Measurements from ENCODE around the gene TRPC4AP.
"Not testable (repeated sequence)": the region's sequence is repeated elsewhere in the genome, so short reads cannot be mapped to it uniquely, and the experiment has no call there.

Gene TRPC4AP

DNA sequence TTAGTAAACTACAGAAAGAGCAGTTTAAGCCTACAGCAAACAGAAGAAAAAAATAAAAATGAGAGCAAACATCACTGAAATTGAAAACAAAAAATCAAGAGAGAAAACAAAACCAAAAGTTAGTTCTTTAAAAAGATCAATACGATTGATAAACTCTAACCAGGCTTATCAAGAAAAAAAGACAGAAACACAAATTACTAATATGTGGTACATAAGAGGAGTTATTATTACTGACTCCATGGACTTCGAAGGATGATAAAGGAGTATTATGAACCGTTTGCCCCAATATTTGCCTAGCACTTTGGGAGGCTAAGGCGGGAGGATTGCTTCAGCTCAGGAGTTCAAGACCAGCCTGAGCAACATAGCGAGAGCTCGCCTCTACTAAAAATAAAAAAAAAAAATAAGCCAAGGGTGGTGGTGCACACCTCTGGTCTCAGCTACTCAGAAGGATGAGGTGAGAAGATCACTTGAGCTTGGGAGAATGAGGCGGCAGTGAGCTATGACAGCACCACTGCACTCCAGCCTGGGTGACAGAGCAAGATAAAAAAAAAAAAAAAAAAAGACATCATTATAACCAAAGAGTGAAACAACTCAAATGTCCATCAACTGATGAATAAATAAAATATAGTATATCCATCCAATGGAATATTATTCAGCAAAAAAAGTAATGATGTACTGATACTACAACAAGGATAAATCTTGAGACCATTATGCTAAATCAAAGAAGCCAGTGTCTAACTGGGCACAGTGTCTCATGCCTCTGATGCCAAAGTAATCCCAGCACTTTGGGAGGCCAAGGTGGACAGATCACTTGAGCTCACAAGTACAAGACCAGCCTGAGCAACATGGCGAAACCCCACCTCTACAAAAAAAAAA is 12.9 kb downstream of the TRPC4AP start:
- H3K4me2 ChIP-seq = no peak overlapping the region
- H3K4me1 ChIP-seq (ENCODE audit: low read depth, poor library complexity, severe bottlenecking) = peaks cover 22% of the 10 kb centered on the region
- peaks cover 3% of the 10 kb centered on the region; the same call in 1 of the 2 replicates for H4K20me1 ChIP-seq (ENCODE audit: insufficient read depth)
- peaks cover 64% of the 10 kb centered on the region; the same call in 1 of the 2 replicates for H3K79me2 ChIP-seq (ENCODE audit: insufficient read depth, low read depth)
- H3K27me3 ChIP-seq (ENCODE audit: insufficient read depth, low read depth) = no peaks in the 10 kb centered on the region
- H3K36me3 ChIP-seq (ENCODE audit: insufficient read depth) = peaks cover 6% of the 10 kb centered on the region; the same call in 1 of the 2 replicates
- no peak overlapping the region for H3K27ac ChIP-seq
- no peak overlapping the region for H2AFZ ChIP-seq (ENCODE audit: low read depth)
- no peak overlapping the region for H3K9ac ChIP-seq
- TF ChIP-seq, protein P1, sequence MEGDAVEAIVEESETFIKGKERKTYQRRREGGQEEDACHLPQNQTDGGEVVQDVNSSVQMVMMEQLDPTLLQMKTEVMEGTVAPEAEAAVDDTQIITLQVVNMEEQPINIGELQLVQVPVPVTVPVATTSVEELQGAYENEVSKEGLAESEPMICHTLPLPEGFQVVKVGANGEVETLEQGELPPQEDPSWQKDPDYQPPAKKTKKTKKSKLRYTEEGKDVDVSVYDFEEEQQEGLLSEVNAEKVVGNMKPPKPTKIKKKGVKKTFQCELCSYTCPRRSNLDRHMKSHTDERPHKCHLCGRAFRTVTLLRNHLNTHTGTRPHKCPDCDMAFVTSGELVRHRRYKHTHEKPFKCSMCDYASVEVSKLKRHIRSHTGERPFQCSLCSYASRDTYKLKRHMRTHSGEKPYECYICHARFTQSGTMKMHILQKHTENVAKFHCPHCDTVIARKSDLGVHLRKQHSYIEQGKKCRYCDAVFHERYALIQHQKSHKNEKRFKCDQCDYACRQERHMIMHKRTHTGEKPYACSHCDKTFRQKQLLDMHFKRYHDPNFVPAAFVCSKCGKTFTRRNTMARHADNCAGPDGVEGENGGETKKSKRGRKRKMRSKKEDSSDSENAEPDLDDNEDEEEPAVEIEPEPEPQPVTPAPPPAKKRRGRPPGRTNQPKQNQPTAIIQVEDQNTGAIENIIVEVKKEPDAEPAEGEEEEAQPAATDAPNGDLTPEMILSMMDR (conservative IDR thresholded peaks at IDR 0.05; ENCODE audit: low read depth, low read length) = no peak
- no peak overlapping the region for H3K4me3 ChIP-seq (IDR thresholded peaks at IDR 0.05; ENCODE audit: insufficient read depth, low read depth, low read length)

- Histone ChIP-seq H3K36me3 (ENCODE audit: insufficient read depth) (peaks cover 6% of the 10 kb centered on the region; the same call in 1 of the 2 replicates), H3K79me2 (ENCODE audit: insufficient read depth, low read depth) (peaks cover 49% of the 10 kb centered on the region; the same call in 1 of the 2 replicates)
Measured at GRCh38 chr20:35077872-35078271, 14.7 kb downstream of the TRPC4AP start.

GRCh38 chr20:35077341-35077740 is 15.3 kb downstream of the TRPC4AP start:
- no peak overlapping the region for H3K4me2 ChIP-seq
- no peak overlapping the region for H2AFZ ChIP-seq (ENCODE audit: low read depth)
- H3K4me3 ChIP-seq (IDR thresholded peaks at IDR 0.05; ENCODE audit: insufficient read depth, low read depth, low read length) = no peak overlapping the region
- TF ChIP-seq, protein P1 (conservative IDR thresholded peaks at IDR 0.05; ENCODE audit: low read depth, low read length) = no peak
- peaks cover 46% of the 10 kb centered on the region; the same call in 1 of the 2 replicates for H3K79me2 ChIP-seq (ENCODE audit: insufficient read depth, low read depth)
- H3K27ac ChIP-seq = no peak overlapping the region
- H3K4me1 ChIP-seq (ENCODE audit: low read depth, poor library complexity, severe bottlenecking) = peaks cover 15% of the 10 kb centered on the region
- no peaks in the 10 kb centered on the region for H3K27me3 ChIP-seq (ENCODE audit: insufficient read depth, low read depth)
- peaks cover 6% of the 10 kb centered on the region; the same call in 1 of the 2 replicates for H3K36me3 ChIP-seq (ENCODE audit: insufficient read depth)
- H4K20me1 ChIP-seq (ENCODE audit: insufficient read depth) = no peaks in the 10 kb centered on the region; the same call in 1 of the 2 replicates
- no peak overlapping the region for H3K9ac ChIP-seq

More at GRCh38 chr20:35077872-35078271, 14.7 kb downstream of the TRPC4AP start:
- Histone ChIP-seq H3K27me3 (ENCODE audit: insufficient read depth, low read depth) (no peaks in the 10 kb centered on the region), H3K4me3 (IDR thresholded peaks at IDR 0.05; ENCODE audit: insufficient read depth, low read depth, low read length) (no peak overlapping the region), H3K27ac (no peak overlapping the region), H2AFZ (ENCODE audit: low read depth) (no peak overlapping the region), H4K20me1 (ENCODE audit: insufficient read depth) (peaks cover 3% of the 10 kb centered on the region; the same call in 1 of the 2 replicates), H3K4me2 (no peak overlapping the region), H3K4me1 (ENCODE audit: low read depth, poor library complexity, severe bottlenecking) (peaks cover 21% of the 10 kb centered on the region), H3K9ac (no peak overlapping the region)
- TF ChIP-seq, protein P1 (conservative IDR thresholded peaks at IDR 0.05; ENCODE audit: low read depth, low read length) = no peak

DNA sequence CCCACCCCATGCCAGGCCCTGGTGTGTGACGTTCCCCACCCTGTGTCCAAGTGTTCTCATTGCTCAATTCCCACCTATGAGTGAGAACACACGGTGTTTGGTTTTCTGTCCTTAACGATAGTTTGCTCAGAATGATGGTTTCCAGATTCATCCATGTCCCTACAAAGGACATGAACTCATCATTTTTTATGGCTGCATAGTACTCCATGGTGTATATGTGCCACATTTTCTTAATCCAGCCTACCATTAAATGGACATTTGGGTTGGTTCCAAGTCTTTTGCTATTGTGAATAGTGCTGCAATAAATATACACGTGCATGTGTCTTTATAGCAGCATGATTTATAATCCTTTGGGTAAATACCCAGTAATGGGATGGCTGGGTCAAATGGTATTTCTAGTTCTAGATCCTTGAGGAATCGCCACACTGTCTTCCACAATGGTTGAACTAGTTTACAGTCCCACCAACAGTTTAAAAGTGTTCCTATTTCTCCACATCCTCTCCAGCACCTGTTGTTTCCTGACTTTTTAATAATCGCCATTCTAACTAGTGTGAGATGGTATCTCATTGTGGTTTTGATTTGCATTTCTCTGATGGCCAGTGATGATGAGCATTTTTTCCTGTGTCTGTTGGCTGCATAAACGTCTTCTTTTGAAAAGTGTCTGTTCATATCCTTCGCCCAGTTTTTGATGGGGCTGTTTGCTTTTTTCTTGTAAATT is 21.0 kb downstream of the TRPC4AP start:
- peaks cover 19% of the 10 kb centered on the region; the same call in 1 of the 2 replicates for H3K79me2 ChIP-seq (ENCODE audit: insufficient read depth, low read depth)
- H3K27me3 ChIP-seq (ENCODE audit: insufficient read depth, low read depth); H3K4me1 ChIP-seq (ENCODE audit: low read depth, poor library complexity, severe bottlenecking); H2AFZ ChIP-seq (ENCODE audit: low read depth); H3K9ac ChIP-seq; H4K20me1 ChIP-seq (ENCODE audit: insufficient read depth); H3K4me2 ChIP-seq; H3K27ac ChIP-seq; H3K4me3 ChIP-seq (IDR thresholded peaks at IDR 0.05; ENCODE audit: insufficient read depth, low read depth, low read length); H3K36me3 ChIP-seq (ENCODE audit: insufficient read depth): not testable (repeated sequence)

All from KMS-11 (cell line).